HepG2 (cell line): ENCODE data around the gene ME2. TPM values are rescaled to one million over a fixed set of nuclear protein-coding genes. Genes with fewer than 3 reads are reported as not detected.

ENCODE experiments used
- ATAC-seq: fragments of 200-7000 bp; cut with Tn5 transposase; 3 replicates; pipeline ENCODE4 v1.9.1; 2020; ENCODE audit warnings: mild to moderate bottlenecking, moderate library complexity
- BruUV-seq: library from RNA; stranded (reverse); fragments of 400-500 nt; replicated peaks from 2 replicates; lab custom pipeline; 2021; lab: Mats Ljungman, UMichigan
- CTCF ChIA-PET: fragments of 300-600 bp; formaldehyde crosslinking; extraction: SDS; loops from one replicate; lab custom pipeline; 2021; ENCODE audit warnings: low total read pairs, inconsistent platforms, low intra/inter-chr PET ratio; lab: Yijun Ruan, JAX
- POLR2A ChIA-PET: fragments of 350-600 bp; sonication (Branson Sonifier 250); formaldehyde crosslinking; loops from one replicate; lab custom pipeline; 2020; ENCODE audit warnings: antibody characterized with exemption, inconsistent platforms; lab: Yijun Ruan, JAX
- DNase-seq: peaks from one replicate; pipeline ENCODE4 v3.0.0-alpha.2; 2015; ENCODE audit warnings: low spot score
- FAIRE-seq: peaks from 3 replicates; lab custom pipeline; 2011; peaks lifted over from hg19 to GRCh38; lab: Jason Lieb, UNC
- H2AFZ ChIP-seq: one replicate; pipeline ENCODE4 v1.6.1; 2011; ENCODE audit warnings: low read length, inconsistent platforms
- H3K27ac ChIP-seq: fragments of 300-600 bp; 3 replicates; pipeline ENCODE4 v1.8.0; 2011; ENCODE audit warnings: mixed run types, mild to moderate bottlenecking, mixed read lengths, low read length, inconsistent platforms; ENCODE audit not compliant: insufficient read depth; ENCODE audit errors: extremely low read length
- H3K27me3 ChIP-seq, 2 experiments: fragments of 200-600 bp in 1 of 2; 2 replicates in 1 of 2; 3 replicates in 1 of 2; pipeline versions ENCODE4 v1.6.0 to v1.8.0; 2011; ENCODE audit warnings: low read length in 2 of 2, mild to moderate bottlenecking in 2 of 2, moderate library complexity in 2 of 2, inconsistent platforms in 1 of 2; ENCODE audit not compliant: insufficient read depth in 2 of 2, control insufficient read depth in 1 of 2
- H3K36me3 ChIP-seq, 2 experiments: fragments of 200-600 bp in 1 of 2; replicated peaks in 1 of 2; 2 replicates in 1 of 2; 3 replicates in 1 of 2; pipeline versions ENCODE4 v1.5.1 to v1.8.0; 2011; ENCODE audit warnings: low read length in 2 of 2, inconsistent platforms in 1 of 2; ENCODE audit not compliant: insufficient read depth in 2 of 2, control insufficient read depth in 1 of 2
- H3K4me1 ChIP-seq: 2 replicates; pipeline ENCODE4 v1.5.1; 2012; ENCODE audit warnings: low read length, inconsistent platforms; ENCODE audit not compliant: insufficient read depth
- H3K4me2 ChIP-seq: 2 replicates; pipeline ENCODE4 v1.6.0; 2011; ENCODE audit warnings: low read depth, low read length, inconsistent platforms
- H3K4me3 ChIP-seq, 3 experiments: fragments of 200-600 bp in 1 of 3; sonication (generic), shearing (Covaris generic) in 1 of 3; replicated peaks in 1 of 3; 2 replicates each; pipeline ENCODE4 v1.5.1; 2011 to 2016; ENCODE audit warnings: low read length in 3 of 3, inconsistent platforms in 2 of 3, low read depth in 2 of 3, mild to moderate bottlenecking in 2 of 3, control low read depth in 1 of 3, mixed read lengths in 1 of 3; ENCODE audit not compliant: insufficient read depth in 1 of 3
- H3K79me2 ChIP-seq: one replicate; pipeline ENCODE4 v1.6.1; 2011; ENCODE audit warnings: low read length, inconsistent platforms; ENCODE audit not compliant: insufficient read depth
- H3K9ac ChIP-seq: 2 replicates; pipeline ENCODE4 v1.6.0; 2011; ENCODE audit warnings: mild to moderate bottlenecking, low read depth, low read length, inconsistent platforms; ENCODE audit not compliant: insufficient read depth
- H3K9me3 ChIP-seq: 2 replicates; pipeline ENCODE4 v1.5.1; 2012; ENCODE audit warnings: mild to moderate bottlenecking, low read length
- H4K20me1 ChIP-seq: 2 replicates; pipeline ENCODE4 v1.6.0; 2011; ENCODE audit warnings: inconsistent platforms, mild to moderate bottlenecking, low read length, moderate library complexity; ENCODE audit not compliant: insufficient read depth
- ARID3A ChIP-seq: IDR thresholded peaks from 2 replicates; pipeline ENCODE4 v1.6.1; 2012; ENCODE audit warnings: low read depth, low read length, improper control_type of control experiment
- ATF4 ChIP-seq, 2 experiments: fragments of 450-650 bp in 1 of 2; sonication (generic) in 1 of 2; formaldehyde crosslinking; IDR thresholded peaks; 2 replicates each; pipeline versions ENCODE4 v1.5.0 to v1.8.0; 2020 to 2022; ENCODE audit warnings: mild to moderate bottlenecking in 1 of 2, missing genetic modification reagents in 1 of 2
- BRF2 ChIP-seq: sonication (generic); formaldehyde crosslinking; IDR thresholded peaks from 2 replicates; pipeline ENCODE4 v1.8.1; 2022; ENCODE audit warnings: mild to moderate bottlenecking, missing genetic modification reagents
- CEBPB ChIP-seq: IDR thresholded peaks from 2 replicates; pipeline ENCODE4 v1.6.1; 2011; ENCODE audit warnings: low read depth, low read length, improper control_type of control experiment, borderline replicate concordance
- CEBPG ChIP-seq: IDR thresholded peaks from 2 replicates; pipeline ENCODE4 v1.6.1; 2016
- DZIP1 ChIP-seq: sonication (generic); formaldehyde crosslinking; IDR thresholded peaks from 2 replicates; pipeline ENCODE4 v1.5.0; 2020; ENCODE audit warnings: mild to moderate bottlenecking, missing genetic modification reagents
- FOSL1 ChIP-seq: sonication (generic); formaldehyde crosslinking; IDR thresholded peaks from 2 replicates; pipeline ENCODE4 v1.9.0; 2021; ENCODE audit warnings: missing genetic modification reagents, borderline replicate concordance
- FOXA3 ChIP-seq: IDR thresholded peaks from 2 replicates; pipeline ENCODE4 v1.6.1; 2016; ENCODE audit warnings: missing genetic modification reagents, missing compliant biosample characterization
- FOXK1 ChIP-seq: sonication (generic); formaldehyde crosslinking; IDR thresholded peaks from 2 replicates; pipeline ENCODE4 v1.4.0; 2020; ENCODE audit warnings: low read depth, missing genetic modification reagents, borderline replicate concordance
- GATAD1 ChIP-seq: IDR thresholded peaks from 2 replicates; pipeline ENCODE4 v1.6.1; 2016; ENCODE audit warnings: missing genetic modification reagents, missing compliant biosample characterization
- JUND ChIP-seq: sonication (generic); formaldehyde crosslinking; IDR thresholded peaks from 2 replicates; pipeline ENCODE4 v1.8.0; 2022; ENCODE audit warnings: mild to moderate bottlenecking, missing genetic modification reagents
- NPAS2 ChIP-seq: sonication (generic); formaldehyde crosslinking; IDR thresholded peaks from 2 replicates; pipeline ENCODE4 v1.8.0; 2022; ENCODE audit warnings: mild to moderate bottlenecking, missing genetic modification reagents, borderline replicate concordance
- SALL1 ChIP-seq: sonication (generic); formaldehyde crosslinking; IDR thresholded peaks from 2 replicates; pipeline ENCODE4 v1.8.0; 2022; ENCODE audit warnings: mild to moderate bottlenecking, missing genetic modification reagents
- SP1 ChIP-seq, 2 experiments: fragments of 450-650 bp in 1 of 2; sonication (generic) in 1 of 2; formaldehyde crosslinking in 1 of 2; IDR thresholded peaks; 2 replicates each; pipeline versions ENCODE4 v1.4.0 to v1.6.1; 2016 to 2020; ENCODE audit warnings: missing genetic modification reagents in 1 of 2
- TBL1XR1 ChIP-seq: fragments of 150-350 bp; IDR thresholded peaks from 2 replicates; pipeline ENCODE4 v1.6.1; 2014; ENCODE audit warnings: borderline replicate concordance, low read length; ENCODE audit not compliant: partially characterized antibody
- ZNF644 ChIP-seq: IDR thresholded peaks from 2 replicates; pipeline ENCODE4 v1.6.1; 2016; ENCODE audit warnings: low read depth
- ZNF792 ChIP-seq: IDR thresholded peaks from 2 replicates; pipeline ENCODE4 v1.6.1; 2016
- WGBS: methylation state at CpG from one replicate; pipeline ENCODE4 v1.1.6; 2017; ENCODE audit warnings: low lambda C conversion rate; 5-methylcytosine and 5-hydroxymethylcytosine counted together
- in situ Hi-C: cut with HindIII; loops from 2 replicates; pipeline ENCODE4 v1.10.0; 2017; ENCODE audit warnings: low pct_unique_long_range_greater_than_20kb; ENCODE audit not compliant: extremely low pct_ligation_motif_present
- intact Hi-C: fragments of 100-400 bp; cut with micrococcal nuclease; formaldehyde crosslinking; loops from one replicate; pipeline ENCODE4 v1.10.0; 2022; ENCODE audit not compliant: unreplicated experiment
- polyA plus RNA-seq, 8 experiments: library from polyadenylated mRNA; depleted of rRNA in 3 of 8; stranded (reverse) in 7 of 8; unstranded in 1 of 8; fragments of >200 nt; fragmentation: Illumina TruSeq in 4 of 8; extraction: Trizol in 4 of 8; gene quantifications; 2 replicates each; pipeline versions ENCODE4 v1.2.1 to v1.2.3, GENCODE V29; 2011 to 2016; ENCODE audit warnings: low read depth in 4 of 8, missing spikeins in 1 of 8, mixed read lengths in 1 of 8; ENCODE audit not compliant: insufficient read depth in 1 of 8
- total RNA-seq, 5 experiments: library from RNA; depleted of rRNA; stranded (reverse); fragments of >200 nt; fragmentation: Illumina TruSeq; extraction: Trizol; gene quantifications; 2 replicates each; pipeline ENCODE4 v1.2.3, GENCODE V29; 2016; ENCODE audit warnings: low read depth in 1 of 5

The ME2 gene
- total and polyA plus RNA-seq, 2 of the 13 experiments (the other 11 are each of a cell fraction or from before 2014, with no cell fraction given) = 17.3 to 20.6 TPM

GRCh38 chr18:50973367-50974126 lies 94.6 kb downstream of the ME2 start:
- peak; percentile 90 for DNase-seq
- CTCF ChIA-PET = no interaction called here
- H2AFZ ChIP-seq = no peak overlapping the region
- no peak overlapping the region for H3K9ac ChIP-seq
- H3K4me1 ChIP-seq = peaks cover 33% of the 10 kb centered on the region
- no peaks in the 10 kb centered on the region; a peak in 1 of 5 replicates for H3K27me3 ChIP-seq
- intact Hi-C loops = loop anchor here (2.0 kb wide), 2 partner anchors 65 to 95 kb away; partner anchors contain the start of gene ME2
- H3K9me3 ChIP-seq = peaks cover 15% of the 10 kb centered on the region
- H3K4me2 ChIP-seq = peak overlapping the region; percentile 13; the same call in 1 of the 2 replicates
- peak; percentile 63 for FAIRE-seq
- peak overlapping the region; percentile 16 for H3K27ac ChIP-seq
- no TSS peak for BruUV-seq
- ATAC-seq = peak; percentile 98
- H3K79me2 ChIP-seq = peaks cover 6% of the 10 kb centered on the region
- in situ Hi-C loops = no loop called here
- POLR2A ChIA-PET = interaction anchor here (2.4 kb wide), 1 partner anchor 56 kb away, joined by 8 read pairs; the partner anchor contains the start of gene SMAD4
- no peaks in the 10 kb centered on the region for H3K36me3 ChIP-seq
- 41% methylated on average over 4 of the region's 4 CpGs for WGBS
- no peak overlapping the region for H3K4me3 ChIP-seq
- no peaks in the 10 kb centered on the region for H4K20me1 ChIP-seq
- peak; percentile 52 for TF ChIP-seq FOXK1
- TF ChIP-seq ZNF644 (CRISPR knock-in tag) = peak; percentile 76
- 0 out of 2 replicates have a peak, but pooled peaks have one; percentile 24 for TF ChIP-seq GATAD1 (CRISPR knock-in tag)
- TF ChIP-seq CEBPG (CRISPR knock-in tag) = peak; percentile 95
- TF ChIP-seq DZIP1 (CRISPR knock-in tag) = no peak
- TF ChIP-seq CEBPB = peak; percentile 98
- peak; percentile 72; the same call in 1 of the 2 replicates for TF ChIP-seq JUND (CRISPR knock-in tag)
- peak; percentile 87 for TF ChIP-seq FOSL1 (CRISPR knock-in tag)
- 0 out of 4 replicates have a peak, but pooled peaks of 1 of the 2 experiments have one; percentile 31 for TF ChIP-seq ATF4 (CRISPR knock-in tag; IDR thresholded peaks at IDR 0.05)
- peak; percentile 66 for TF ChIP-seq FOXA3 (CRISPR knock-in tag)
- peak; percentile 47; the same call in 1 of the 2 replicates for TF ChIP-seq ZNF792 (CRISPR knock-in tag)
- TF ChIP-seq ARID3A = peak; percentile 47; the same call in 1 of the 2 replicates
- peak; percentile 62; the same call in 1 of the 2 replicates for TF ChIP-seq SALL1
- no peak for TF ChIP-seq SP1 (IDR thresholded peaks at IDR 0.05)
- 0 out of 2 replicates have a peak, but pooled peaks have one; percentile 20 for TF ChIP-seq SP1 (CRISPR knock-in tag; IDR thresholded peaks at IDR 0.05)
- no peak for TF ChIP-seq BRF2 (CRISPR knock-in tag)
- TF ChIP-seq NPAS2 (CRISPR knock-in tag) = no peak
- peak; percentile 14 for TF ChIP-seq TBL1XR1
